ENCODE results near the gene IRX3.

DNA sequence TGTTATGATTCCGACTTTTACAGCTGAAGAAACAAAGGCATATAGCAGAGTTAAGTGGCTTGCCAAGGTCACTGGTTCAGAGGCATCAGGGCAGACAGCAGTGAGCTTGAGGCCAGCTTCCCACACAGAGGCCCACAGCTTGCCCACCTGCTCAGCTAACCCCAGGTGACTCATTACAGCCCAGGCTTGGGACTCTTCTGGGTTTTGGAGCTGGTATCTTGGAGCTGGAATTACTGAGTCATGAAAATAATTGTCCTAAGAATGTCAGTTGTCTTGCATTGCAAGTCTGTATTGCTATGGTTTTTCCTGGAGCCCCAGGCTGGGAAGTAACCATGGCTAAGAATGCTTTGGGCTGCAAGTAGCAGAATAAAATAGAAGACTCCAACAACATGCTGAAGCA lies 32.4 kb upstream of the IRX3 start:
- TF ChIP-seq POLR2A (IDR thresholded peaks at IDR 0.05): no peak
- TF ChIP-seq, protein P1, sequence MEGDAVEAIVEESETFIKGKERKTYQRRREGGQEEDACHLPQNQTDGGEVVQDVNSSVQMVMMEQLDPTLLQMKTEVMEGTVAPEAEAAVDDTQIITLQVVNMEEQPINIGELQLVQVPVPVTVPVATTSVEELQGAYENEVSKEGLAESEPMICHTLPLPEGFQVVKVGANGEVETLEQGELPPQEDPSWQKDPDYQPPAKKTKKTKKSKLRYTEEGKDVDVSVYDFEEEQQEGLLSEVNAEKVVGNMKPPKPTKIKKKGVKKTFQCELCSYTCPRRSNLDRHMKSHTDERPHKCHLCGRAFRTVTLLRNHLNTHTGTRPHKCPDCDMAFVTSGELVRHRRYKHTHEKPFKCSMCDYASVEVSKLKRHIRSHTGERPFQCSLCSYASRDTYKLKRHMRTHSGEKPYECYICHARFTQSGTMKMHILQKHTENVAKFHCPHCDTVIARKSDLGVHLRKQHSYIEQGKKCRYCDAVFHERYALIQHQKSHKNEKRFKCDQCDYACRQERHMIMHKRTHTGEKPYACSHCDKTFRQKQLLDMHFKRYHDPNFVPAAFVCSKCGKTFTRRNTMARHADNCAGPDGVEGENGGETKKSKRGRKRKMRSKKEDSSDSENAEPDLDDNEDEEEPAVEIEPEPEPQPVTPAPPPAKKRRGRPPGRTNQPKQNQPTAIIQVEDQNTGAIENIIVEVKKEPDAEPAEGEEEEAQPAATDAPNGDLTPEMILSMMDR (IDR thresholded peaks at IDR 0.05): no peak

Measured in right lobe of liver (tissue), 4 donors.